ENCODE results near the gene VCP.

DNA sequence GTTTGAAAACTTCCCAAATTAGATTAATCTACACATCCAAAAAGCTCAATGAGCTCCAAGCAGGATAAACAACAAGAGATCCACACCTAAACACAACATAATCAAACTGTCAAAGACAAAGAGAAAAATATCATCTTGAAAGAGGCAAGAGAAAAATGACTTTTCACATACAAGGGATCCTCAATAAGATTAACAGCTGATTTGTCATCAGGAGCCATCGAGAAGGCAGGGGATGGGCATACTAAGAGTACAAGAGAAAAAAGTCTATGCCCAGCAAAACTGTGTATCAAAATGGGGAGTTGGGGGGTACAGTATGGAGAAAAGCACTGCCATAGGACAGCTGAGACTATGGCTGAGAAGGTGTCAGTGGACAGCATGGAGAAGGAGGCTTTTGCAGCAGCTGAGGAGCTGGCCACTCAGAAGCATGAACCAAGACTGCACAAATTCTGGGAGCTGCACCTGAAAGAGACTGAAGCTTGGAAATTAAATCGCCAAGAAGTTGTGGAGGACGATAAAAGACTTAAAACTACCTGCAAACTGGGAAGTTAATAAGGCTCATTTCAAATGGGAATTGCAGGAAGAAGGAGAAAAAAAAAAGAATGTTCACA is 62.0 kb downstream of the VCP start:
- TF ChIP-seq, protein P1, sequence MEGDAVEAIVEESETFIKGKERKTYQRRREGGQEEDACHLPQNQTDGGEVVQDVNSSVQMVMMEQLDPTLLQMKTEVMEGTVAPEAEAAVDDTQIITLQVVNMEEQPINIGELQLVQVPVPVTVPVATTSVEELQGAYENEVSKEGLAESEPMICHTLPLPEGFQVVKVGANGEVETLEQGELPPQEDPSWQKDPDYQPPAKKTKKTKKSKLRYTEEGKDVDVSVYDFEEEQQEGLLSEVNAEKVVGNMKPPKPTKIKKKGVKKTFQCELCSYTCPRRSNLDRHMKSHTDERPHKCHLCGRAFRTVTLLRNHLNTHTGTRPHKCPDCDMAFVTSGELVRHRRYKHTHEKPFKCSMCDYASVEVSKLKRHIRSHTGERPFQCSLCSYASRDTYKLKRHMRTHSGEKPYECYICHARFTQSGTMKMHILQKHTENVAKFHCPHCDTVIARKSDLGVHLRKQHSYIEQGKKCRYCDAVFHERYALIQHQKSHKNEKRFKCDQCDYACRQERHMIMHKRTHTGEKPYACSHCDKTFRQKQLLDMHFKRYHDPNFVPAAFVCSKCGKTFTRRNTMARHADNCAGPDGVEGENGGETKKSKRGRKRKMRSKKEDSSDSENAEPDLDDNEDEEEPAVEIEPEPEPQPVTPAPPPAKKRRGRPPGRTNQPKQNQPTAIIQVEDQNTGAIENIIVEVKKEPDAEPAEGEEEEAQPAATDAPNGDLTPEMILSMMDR (conservative IDR thresholded peaks at IDR 0.05) = no peak
- no peak for TF ChIP-seq EZH2 (IDR thresholded peaks at IDR 0.05; ENCODE audit: low read depth)

All from PC-9 (cell line).